ENCODE measurements around the gene DPF3.

- no peak for TF ChIP-seq CTCF (IDR thresholded peaks at IDR 0.05 in 4 of 5, conservative IDR thresholded peaks at IDR 0.05 in 1 of 5)
- TF ChIP-seq POLR2A (IDR thresholded peaks at IDR 0.05): no peak
Observed at GRCh38 chr14:72808564-72808963, 85.3 kb downstream of the DPF3 start.

Data from gastrocnemius medialis (tissue), 4 donors.